HG02884 (cell line): ENCODE data around the gene ARHGAP10.
A peak's percentile ranks its signal among the peaks of the same experiment; 100 is the strongest.

Source experiments
- ATAC-seq: cut with Tn5 transposase; IDR thresholded peaks from one replicate; pipeline ENCODE4 v1.9.1; 2021; ENCODE audit warnings: mild to moderate bottlenecking, moderate library complexity; ENCODE audit not compliant: unreplicated experiment

ARHGAP10 gene

DNA sequence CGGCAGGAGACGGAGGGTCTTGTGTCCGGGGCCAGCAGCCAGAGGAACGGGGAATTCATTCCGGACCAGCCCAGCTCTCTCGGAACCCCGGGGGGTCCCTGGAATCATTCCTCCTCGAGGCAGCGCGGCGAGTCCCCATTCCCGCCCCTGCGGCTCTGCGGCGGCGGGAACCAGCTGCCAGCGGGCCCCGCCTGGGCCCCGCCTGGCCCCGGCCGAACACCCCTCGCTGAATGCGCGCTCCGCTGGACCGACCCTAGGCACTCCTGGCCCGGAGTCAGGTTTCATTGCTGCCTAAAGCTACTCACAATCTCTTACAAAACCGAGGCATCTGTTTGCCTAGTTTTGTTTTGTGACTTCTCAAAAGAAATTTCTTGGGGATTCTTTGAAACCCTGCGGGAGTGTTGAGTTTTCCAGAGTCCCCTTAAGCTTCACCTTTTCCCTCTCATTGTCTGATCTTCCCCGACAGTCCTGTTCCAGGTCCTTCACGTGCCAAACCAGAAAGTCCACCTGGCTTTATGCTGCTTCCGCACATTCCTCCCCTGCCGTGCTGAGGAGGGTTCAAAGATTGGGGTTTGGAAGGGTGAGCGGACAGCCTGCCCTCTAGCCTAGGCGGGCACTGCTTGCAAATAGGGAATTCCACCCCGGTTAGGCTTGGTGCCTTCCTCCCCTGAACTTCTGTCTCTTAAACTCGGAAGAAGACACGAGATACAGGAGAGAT is 789 bp downstream of the ARHGAP10 start:
- ATAC-seq: peak; percentile 24

DNA sequence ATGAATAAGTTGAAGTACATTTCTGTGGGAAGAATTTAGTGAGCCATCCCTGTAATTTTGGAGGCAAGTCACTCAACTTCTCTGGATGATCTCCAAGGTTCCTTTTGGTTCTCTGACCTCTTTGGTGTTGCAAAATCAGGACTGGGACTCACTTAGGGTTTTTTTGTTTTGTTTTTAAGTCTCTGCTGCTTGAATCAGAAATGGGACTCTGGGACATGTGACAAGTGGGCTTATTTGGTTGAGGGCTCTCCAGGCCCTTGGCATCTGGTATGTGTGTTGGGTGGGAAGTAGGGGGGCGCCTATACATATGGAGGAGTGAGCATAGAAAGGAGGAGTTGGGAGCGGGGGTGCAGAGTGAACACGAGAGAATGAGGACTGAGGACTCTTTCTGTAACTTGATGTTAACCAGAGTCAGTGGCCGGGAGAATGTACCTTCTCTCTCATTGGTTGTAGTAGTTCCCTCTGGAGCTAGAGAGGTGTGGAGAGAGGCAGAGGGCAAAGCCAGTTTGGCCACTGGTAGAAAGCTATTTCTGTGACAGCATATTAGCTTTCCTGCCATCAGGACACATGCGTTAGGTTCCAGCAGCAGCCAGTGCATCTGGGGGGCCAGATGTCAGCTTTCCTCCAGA is 1.9 kb downstream of the ARHGAP10 start:
- no peak for ATAC-seq

DNA sequence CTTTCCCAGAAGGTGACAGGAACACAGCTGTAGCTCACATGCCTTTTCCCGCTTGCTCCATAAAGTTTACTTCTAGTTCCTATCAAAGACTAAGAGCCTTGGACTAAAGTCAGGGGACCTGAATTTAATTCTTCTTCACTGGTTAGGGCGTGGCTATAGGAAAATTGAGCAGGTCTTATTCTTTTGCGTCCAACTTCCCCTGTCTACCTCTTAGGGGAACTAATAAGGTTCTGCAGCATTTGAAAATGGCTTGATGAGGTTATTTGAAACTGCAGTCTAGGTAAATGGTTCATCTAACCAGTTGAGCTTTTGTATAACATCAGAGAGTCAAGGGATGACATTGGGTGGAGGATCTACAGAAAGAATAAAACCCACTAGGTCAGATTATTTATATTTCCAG is 2.6 kb downstream of the ARHGAP10 start:
- no peak for ATAC-seq

DNA sequence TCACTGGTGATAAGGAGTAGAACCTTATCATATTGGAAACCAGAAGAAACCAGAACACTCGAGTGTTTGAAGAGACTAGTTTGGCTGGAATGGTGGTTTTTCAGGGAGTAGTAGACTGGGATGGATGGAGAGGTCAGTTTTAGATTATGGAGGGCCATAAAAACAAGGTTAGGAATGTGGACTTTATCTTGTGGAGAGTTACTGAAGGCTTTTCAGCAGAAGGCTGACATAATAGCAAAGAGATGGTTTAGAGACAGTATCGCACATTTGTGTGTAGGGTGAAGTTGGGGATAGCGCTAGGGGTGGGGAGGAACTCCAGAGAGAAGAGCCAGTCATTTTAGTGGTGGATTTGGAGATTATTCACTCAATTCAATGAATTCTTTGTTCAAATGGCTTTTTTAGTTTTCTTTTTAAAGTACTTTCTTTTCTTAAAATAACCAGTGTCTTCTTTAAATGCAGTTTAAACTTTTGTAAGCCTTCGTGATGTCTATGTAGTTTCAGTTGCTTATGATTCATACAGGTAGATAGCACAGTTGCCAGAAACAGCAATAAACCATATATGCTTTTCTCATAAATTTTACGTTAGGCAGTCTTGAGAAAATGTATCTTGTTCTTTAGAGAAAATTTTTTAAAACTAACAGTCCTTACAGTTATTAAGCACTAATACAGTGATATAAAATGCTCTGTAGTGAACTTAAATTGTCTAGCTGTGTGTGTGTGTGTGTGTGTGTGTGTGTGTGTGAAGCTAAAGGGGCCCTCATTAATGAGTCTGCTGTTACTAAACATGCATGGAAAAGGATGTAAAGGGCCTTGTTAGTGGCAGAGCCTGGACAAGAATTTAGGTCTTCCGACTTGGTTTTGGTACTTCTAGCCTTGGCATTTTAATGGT is 3.8 kb downstream of the ARHGAP10 start:
- ATAC-seq: peak; percentile 26

DNA sequence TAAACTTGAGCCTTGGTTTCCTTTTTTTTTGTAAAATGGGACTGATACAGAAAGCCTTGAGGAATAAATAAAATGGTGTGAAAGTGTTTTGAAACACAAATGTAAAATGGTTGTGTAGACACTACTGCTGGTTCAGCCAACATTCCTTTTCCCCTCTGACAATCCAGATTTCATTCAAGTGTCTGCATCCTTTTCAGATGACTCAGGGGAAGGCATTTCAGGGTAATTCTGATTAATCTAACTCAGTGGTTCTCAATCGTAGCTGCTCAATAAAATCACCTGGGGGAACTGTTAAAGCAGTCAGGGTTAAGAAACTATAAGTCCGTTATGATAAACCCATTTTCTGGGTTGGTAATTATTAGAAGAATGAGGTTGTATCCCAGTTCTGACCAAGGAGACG is 4.6 kb downstream of the ARHGAP10 start:
- ATAC-seq: no peak

DNA sequence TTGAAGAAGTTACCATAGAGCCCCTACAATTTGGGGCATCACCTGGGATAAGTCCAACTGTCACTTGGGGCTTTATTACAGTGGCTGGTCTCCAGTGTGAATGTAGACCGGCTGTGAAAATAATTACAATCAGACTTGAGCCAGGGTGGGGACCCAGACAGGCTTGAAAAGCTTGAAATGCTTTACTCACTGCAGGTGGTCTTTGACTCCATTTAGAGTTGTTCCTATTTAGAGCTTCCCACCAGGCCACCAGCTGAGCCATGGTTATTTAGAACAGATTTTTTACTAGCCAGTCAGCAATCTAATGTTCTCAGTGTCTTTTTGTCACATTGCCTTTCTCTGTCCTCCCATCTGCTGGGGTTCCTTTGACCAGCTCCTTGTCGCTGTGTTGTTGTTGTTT is 5.7 kb downstream of the ARHGAP10 start:
- no peak for ATAC-seq

DNA sequence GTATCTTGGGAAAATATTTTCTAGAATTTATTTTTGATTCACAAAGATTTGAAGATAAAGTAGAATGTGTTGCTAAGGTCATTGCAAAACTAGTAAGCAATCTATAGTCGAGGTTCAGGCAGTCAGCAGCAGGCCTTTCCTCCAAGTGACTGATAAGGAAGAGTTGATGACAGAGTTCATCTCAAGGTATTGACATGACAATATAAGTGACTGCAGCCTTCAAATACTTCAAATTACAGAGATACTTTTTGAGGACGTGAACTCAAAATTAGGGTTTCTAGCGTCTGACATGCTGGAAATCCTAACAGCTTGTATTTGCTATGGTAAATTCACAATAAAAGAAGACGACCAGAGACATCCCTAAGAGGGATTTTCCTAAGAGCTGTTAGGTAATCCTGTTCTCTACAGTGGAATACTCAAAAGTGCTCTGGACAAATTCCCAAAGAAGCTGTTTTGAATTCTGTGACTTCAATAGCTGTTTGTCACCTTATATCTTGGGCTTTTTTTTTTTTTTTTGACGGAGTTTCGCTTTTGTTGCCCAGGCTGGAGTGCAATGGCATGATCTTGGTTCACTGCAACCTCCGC is 7.4 kb downstream of the ARHGAP10 start:
- no peak for ATAC-seq

DNA sequence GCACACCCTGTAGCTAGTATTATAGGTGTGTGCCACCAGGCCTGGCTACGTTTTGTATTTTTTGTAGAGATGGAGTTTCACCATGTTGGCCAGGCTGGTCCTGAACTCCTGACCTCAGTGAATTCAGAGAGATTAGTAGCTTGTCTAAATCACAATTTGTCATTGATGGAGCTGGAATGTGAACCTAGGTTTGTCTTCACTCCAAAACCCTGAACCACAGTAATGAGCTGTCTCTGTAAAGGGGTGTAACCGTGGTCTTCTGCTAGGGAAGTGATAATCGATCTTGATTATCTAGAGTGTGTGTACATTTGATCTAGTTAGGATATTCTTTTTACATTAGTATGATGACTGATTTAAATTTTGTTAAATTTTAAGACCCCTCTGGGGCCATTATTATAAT is 8.3 kb downstream of the ARHGAP10 start:
- no peak for ATAC-seq

DNA sequence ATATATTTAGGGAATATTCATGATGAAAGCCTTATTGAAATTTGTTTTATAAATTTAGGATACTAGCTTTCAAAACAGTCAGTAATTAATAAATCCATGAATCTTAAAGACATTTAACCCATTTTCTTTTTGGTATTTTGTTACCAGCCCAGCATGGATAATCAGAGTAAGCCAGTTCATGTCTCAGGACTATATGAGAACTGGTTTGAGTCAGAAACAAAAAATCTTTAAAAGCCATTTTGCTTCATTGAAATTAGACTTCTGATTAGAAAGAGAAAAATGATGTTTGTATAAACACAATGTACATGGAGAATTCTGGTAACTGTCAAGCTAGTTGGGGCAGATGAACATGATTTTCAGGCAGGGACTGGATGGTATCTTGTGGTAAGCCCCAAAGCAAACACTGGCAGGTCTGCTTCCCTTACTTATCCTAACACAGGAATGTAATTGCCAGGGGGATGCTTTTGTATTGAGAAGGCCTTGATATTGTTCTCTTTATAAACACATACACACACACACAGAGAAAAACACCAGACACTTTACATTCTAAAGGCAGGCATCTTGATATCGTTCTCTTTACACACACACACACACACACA is 9.4 kb downstream of the ARHGAP10 start:
- no peak for ATAC-seq

DNA sequence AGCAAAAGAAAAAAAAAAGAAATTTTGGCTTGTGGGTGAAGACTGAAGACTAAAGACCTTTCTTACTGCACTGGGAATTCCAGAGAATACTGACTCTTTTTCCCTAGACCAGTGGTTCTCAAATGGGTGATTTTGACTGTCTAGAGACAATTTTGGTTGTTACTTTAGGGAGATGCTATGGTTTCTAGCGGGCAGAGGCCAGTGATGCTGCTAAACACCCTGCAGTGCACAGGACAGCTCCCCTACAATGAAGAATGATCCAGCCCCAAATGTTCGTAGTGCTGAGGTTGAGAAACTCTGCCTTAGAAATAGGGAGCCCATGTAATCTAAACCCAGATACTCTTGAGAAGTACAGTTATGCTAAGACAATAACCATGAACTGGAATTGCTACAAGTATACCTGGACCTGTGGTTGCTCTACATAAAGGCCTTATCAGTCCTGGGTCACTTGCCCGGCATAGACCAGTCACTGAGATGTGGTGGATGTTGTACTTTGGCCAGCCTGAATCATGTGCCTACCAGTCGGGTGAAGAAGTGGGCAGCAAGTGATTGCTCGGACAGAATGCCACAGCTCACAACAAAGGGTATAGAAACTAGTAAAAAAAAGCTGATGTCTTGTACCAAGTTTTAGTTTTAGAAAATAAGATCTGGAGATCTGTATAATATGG is 16.0 kb downstream of the ARHGAP10 start:
- no peak for ATAC-seq

DNA sequence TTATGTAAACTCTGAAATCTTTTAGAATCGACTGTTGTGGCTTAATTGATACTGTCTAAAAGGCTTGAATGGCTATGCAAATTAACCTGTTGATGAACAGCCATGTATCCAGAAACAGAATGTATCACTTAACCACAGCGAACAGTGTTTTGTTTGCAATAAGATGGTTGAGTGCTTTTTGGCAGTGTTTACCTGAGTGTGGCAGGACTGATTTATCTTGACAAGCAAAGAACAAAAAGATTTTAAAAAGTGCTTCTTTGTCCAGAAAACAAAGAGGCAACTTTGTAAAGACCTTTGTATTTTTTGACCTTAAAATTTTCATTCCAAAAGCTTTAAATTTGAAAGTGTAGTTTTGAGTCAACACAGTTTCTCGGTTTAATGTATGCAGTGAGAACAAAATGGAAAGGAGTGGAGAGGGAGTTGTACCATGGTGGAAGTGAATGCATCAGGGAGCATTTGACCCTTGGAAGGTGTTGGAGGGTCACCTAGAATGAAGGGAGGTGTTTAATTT is 18.0 kb downstream of the ARHGAP10 start:
- ATAC-seq: peak; percentile 94

DNA sequence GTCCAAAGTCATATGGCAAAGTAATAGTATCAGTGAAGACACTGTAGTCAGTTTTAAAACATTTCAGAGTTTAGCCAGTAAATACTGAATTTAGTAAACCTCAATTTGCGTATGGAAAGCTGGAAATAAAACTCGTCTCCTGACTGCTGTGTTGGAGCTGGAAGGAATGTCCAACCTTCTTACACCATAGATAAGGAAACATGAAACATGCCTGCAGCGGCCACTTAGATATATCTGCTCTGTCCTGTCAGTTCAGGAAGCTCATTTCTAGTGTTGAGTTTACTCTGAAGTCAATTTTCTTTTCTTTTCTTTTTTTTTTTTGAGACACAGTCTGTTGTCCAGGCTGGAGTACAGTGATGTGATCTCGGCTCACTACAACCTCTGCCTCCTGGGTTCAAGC is 21.2 kb downstream of the ARHGAP10 start:
- ATAC-seq: no peak

DNA sequence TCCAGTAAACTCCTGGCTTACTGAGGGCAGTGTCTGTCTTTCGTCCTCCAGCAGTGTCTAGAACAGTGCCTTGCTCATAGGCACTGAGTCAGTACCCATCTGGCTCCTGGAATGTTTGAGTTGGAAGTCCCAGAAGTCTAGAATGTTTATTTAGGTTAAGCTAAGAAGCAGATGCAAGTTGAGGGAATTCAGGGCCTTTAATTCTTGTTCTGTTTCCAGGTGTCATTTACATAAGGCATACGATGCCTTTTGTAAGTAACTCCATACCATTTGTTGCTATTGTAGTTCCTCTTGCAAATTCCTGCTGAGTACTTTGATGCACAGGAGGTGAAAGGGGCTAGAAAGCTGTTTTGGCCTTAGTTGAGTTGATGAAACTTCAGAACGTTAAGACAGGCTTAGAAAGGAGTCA is 22.2 kb downstream of the ARHGAP10 start:
- no peak for ATAC-seq

DNA sequence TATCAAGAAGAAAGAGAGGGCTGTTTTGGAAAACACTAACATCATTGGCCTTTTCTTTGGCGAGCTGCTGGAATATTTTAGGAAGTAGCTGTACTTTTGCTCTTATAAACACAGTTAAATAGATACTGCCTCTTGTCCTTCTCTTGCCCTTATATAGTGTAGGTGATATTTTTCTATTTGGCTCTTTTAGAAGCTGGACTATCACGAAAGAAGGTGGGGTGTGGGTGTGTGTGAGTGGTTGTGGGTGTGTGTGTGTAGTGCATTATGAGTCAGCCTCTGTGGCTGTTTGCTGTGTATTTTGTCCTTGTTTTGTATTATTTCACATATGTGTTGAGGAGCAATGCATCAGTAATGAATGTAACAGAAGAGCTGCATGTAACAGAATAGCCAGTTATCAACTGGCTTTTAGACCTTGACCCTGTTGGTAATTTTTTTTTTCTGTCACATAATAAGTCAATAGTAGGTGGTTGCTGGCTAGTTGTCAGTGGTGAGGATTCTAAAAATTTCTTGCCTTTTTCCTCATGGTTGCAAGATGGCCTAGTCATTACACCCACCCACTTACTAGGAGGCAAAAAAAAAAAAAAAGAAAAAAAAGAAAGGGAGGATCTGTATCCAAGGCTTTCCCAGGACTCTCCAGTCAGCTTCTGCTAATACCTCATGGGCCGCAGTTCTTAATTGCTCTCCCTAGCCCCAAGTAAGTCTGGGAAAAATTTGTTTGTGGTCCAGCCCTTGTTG is 23.8 kb downstream of the ARHGAP10 start:
- ATAC-seq: peak; percentile 69

DNA sequence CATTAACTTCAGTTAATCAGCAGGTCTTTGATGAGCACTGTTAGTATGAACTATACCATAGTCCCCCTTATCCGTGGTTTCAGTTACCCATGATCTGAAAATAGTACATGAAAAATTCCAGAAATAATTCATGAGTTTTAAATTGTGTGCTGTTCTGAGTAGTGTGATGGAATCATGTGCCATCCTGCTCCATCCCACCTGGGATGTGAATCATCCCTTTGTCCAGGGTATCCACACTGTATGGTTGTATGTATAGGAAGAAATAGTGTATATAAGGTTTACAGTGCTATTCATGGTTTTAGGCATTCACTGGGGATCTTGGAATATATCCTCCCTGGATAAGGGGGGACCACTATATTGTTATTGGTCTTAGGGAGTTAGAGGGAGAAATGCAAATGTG is 24.5 kb downstream of the ARHGAP10 start:
- no peak for ATAC-seq

DNA sequence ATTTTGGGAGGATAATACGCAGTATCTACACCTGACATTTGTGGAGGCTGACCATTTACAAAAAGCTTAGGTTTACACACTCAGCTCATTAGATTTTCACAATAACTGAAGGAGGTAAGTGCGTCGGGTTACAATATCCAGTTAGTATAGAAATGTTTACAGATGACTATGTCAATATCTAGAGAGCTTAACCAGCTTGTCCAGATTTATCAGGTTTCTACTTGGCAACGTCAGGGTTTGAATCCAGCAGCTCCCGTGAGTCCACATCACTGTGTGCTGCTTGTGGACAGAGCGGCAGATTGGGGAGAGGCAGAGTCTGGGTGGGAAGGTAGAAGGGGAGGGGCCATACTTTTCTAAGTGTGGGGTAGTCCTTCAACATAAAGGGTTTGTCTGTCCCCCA is 28.3 kb downstream of the ARHGAP10 start:
- no peak for ATAC-seq

DNA sequence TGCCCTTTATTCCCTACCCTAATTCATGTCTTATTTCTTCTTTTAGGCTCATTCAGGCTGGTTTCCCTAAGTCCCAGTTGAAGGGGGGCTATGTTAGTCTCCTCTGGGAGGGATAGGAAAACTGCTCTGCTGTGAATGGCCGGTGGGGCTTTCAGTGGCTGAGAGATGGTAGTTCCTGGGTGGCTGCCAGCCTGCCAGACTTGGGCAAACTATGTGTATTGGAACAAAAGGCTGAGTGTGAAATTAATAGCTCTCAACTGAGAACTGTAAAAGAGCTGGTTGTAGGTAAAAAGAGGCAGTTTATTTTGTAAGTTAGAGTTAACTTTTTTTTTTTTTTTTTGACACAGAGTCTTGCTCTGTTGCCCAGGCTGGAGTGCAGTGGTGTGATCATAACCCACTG is 28.8 kb downstream of the ARHGAP10 start:
- ATAC-seq: no peak

DNA sequence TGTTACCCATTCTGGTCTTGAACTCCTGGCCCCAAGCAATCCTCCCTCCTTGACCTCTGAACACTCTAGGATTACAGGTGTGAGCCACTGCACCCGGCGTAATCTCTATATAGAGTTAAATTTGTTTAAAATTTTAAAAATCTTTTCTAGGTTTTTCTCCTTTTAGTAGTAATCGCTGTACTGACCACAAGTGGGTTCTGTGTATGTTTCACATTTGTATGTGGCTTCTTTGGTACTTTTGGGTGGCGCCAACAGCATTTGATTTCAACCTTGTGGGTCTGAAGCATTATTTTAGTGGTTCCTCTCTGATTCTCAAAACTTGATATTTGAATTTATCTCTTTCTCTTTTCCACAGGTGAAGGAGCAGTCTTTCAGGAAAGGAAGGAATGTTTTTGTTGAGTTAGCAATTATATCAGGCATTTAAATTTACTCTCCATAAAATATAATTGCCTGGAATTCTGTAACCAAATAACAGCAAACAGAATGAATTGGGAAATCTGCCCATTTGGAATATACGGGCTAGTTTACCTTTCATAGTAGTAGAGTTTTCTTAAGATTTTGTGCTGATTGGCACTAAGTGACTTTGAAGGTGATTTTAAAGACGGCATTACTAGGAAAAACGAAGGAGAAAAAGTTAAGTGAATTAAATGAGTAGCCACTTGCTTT is 29.5 kb downstream of the ARHGAP10 start:
- ATAC-seq: no peak

DNA sequence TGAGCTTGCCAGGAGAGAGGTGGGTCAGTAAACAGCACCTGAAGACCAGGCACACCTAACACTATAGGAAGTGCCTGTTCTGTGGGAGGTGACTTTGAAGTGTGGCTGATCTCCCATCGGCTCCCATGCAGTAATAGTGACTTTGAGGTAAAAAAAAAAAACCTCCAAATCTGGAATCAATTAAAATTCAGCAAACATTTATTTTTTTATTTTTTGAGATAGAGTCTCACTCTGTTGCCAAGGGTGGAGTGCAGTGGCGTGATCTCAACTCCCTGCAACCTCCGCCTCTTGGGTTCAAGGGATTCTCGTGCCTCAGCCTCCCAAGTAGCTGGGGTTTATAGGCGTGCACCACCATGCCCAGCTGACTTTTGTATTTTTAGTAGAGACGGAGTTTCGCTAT is 32.4 kb downstream of the ARHGAP10 start:
- no peak for ATAC-seq
